GM10266 (cell line): ENCODE results near the gene PTGFRN.

Source experiments
- DNase-seq: peaks from one replicate; pipeline ENCODE4 v3.0.0; 2012; ENCODE audit errors: extremely low spot score
- CTCF ChIP-seq: IDR thresholded peaks from 2 replicates; pipeline ENCODE4 v1.5.1; 2012; ENCODE audit warnings: mild to moderate bottlenecking, low read depth; ENCODE audit not compliant: control insufficient read depth, insufficient read depth; ENCODE audit errors: missing control alignments

PTGFRN gene

DNA sequence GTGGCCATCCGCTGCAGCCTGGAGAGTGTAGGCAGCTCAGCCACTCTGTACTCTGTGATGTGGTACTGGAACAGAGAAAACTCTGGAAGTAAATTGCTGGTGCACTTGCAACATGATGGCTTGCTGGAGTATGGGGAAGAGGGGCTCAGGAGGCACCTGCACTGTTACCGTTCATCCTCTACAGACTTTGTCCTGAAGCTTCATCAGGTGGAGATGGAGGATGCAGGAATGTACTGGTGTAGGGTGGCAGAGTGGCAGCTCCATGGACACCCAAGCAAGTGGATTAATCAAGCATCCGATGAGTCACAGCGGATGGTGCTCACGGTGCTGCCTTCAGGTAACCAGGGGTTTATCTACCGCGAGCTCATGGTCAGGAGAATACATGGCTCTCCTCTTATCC, 115.9 kb downstream of the PTGFRN start:
- no peak for TF ChIP-seq CTCF
- DNase-seq = no peak

DNA sequence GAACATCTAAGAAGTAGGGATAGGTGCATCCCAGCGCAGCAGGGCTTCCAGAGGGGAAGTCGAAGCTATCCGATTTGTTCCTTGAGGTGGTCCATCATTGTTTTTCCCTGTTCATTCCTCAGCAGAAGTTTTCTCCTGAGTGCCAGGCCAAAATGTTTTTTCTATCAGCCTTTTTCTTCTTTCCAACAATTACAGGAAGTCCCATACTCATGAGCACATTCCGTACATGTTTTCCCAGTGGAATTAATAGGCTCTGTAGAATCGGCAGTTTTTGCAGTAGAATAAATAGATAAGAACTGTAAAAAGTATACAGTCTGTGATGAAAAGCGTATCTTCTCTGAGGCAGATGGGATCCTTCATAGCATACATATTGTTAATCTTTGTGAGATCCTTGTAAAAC, 116.6 kb downstream of the PTGFRN start:
- TF ChIP-seq CTCF = no peak

DNA sequence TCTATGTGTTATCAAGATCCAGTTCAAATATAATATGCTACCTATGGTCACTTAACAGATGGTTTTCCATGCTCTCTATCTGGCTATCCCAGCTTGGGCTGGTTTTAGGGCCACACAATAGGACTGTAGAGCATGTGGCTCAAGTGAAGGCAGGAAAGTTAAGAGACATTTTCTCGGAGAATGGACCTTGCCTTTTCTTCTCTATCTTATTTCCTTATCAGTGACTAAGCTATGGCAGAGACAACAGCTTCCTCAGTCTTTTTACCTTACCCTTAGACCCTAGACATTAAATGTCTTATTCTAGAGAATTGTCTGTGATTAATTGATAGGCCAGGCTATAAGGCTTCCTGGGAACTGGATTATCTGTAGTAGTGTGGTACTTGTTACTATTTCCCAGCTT, 120.0 kb downstream of the PTGFRN start:
- TF ChIP-seq CTCF = no peak
- DNase-seq = no peak

More for the DNA sequence above, 116.6 kb downstream of the PTGFRN start:
- no peak for DNase-seq

GRCh38 chr1:117030271-117030877, 120.7 kb downstream of the PTGFRN start:
- no peak for DNase-seq
- TF ChIP-seq CTCF = no peak

- TF ChIP-seq CTCF = no peak
- no peak for DNase-seq
Observed at GRCh38 chr1:117032266-117032665, 122.5 kb downstream of the PTGFRN start.

GRCh38 chr1:117032681-117033539, 123.2 kb downstream of the PTGFRN start:
- no peak for DNase-seq
- no peak for TF ChIP-seq CTCF

GRCh38 chr1:117033772-117034171, 124.1 kb downstream of the PTGFRN start:
- no peak for DNase-seq
- TF ChIP-seq CTCF = no peak
